Spleen (tissue), 7 donors: ENCODE data around the gene CDC7.

Experiments
- CTCF ChIP-seq, 11 experiments: fragments of 200-600 bp in 7 of 11; fragments of 450-650 bp in 4 of 11; sonication (generic) in 4 of 11; IDR thresholded peaks in 8 of 11; conservative IDR thresholded peaks in 3 of 11; 1 replicate in 7 of 11; 2 replicates in 4 of 11; pipeline versions ENCODE4 v1.4.0 to v1.8.0; 2016 to 2021; ENCODE audit warnings: antibody characterized with exemption in 11 of 11, inconsistent platforms in 4 of 11, mild to moderate bottlenecking in 1 of 11
- POLR2A ChIP-seq, 3 donors: fragments of 450-650 bp; IDR thresholded peaks; one replicate each; pipeline ENCODE4 v1.5.1; 2017; ENCODE audit warnings: antibody characterized with exemption in 3 of 3, mild to moderate bottlenecking in 1 of 3
- donor health status: DM: no; HTN: no; CAD: no; lungs with moderate emphysema.
- donor health status: DM: no; HTN: no; CAD: no.
- donor health status: DM: no; HTN: no; CAD: no.

DNA sequence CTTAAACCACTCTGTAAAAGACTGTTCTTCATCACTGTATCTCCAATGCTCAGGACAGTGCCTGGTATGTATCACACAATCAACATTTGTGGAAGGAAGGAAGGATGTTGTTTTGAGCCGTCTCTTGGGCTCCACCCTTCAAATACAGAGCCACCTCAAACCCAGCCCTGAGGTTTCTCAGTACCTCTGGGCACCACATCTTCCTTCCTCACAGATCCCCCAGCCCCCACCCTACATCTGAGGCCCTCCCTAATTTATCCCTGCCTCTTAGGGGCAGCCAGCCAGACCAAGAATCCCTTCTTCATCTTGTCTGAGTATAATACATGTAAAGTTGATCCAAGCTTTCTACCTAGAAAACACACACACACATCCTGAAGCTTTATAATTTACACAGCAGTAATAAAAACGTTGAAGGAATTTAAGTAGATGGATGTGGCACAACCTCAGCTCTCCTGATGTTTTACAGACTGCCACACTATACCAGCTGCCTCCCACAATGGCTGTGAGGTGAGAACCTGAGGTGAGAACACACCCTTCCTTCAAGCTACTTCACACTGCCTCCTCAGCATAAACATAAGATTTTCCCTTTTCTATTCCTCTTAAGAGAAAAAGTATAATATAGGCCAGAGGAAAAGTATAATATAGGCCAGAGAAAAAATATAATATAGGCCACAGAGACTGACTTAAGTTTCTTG, 48.5 kb downstream of the CDC7 start:
- no peak for TF ChIP-seq CTCF (IDR thresholded peaks at IDR 0.05 in 8 of 11, conservative IDR thresholded peaks at IDR 0.05 in 3 of 11)
- TF ChIP-seq POLR2A (IDR thresholded peaks at IDR 0.05) = no peak
